Hypothalamus (tissue), 51 donors: ENCODE measurements around the gene NECAB3.
A peak's percentile ranks its signal among the peaks of the same experiment; 100 is the strongest.

Experiments used
- DNase-seq, 51 donors: peaks; one replicate each; lab custom pipeline; 2025; lab: John Stamatoyannopoulos, UW

The NECAB3 gene, protein sequence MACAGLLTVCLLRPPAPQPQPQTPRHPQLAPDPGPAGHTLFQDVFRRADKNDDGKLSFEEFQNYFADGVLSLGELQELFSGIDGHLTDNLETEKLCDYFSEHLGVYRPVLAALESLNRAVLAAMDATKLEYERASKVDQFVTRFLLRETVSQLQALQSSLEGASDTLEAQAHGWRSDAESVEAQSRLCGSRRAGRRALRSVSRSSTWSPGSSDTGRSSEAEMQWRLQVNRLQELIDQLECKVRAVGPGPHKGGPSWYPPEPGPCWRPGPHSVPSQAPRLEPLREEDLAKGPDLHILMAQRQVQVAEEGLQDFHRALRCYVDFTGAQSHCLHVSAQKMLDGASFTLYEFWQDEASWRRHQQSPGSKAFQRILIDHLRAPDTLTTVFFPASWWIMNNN

DNA sequence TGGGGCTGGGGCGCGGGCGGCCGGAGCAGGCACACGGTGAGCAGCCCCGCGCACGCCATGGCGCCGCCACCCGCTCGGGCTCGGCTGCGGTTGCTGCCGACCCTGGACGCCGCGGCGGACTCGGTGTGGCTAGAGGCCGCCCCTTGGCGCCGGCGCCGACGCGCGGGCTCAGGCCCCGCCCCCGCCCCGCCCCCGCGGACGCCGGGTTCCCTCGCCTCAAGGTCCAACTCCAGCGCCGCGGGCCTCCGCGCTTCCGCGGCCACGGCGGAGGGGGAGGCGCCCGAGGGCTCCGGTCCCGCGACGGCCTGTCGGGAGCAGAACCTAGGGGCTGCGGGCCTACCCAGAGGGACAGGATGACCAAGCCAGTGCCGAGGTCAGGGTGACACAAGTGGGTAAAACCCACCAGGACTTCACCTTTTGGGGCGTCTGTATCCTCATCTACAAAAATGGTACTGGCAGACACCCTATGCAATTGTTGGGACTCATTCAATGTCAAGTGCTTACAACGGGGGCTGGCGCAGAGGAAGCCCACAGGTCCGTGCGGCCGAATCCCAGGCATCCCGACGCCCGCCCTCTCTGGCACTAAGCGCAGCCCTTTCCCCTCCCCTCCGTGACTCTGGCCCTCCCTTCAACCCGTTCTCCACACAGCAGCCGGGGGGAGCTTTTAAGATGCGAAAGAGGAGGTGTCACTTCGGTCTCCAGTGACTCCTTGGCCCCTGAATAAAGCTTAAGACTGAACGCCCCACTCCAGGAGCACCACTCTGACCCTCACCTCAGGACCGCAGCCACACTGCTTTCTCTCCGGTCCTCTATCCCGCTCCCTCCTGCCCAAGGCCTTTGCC lies at the start of gene NECAB3:
Gene NECAB3, minus strand, starts transcription at position 135 of the 842 bp plus-strand sequence. Its CDS starts 76 bp downstream, at position 59.
- peak in 50 of 51 donors; percentile 13 to 90 (median 70) for DNase-seq

GRCh38 chr20:33721391-33722140 lies 47.3 kb upstream of the NECAB3 start:
- no peak for DNase-seq

GRCh38 chr20:33719989-33720709 lies 45.9 kb upstream of the NECAB3 start, which contains the start of gene PXMP4:
PXMP4 (minus strand) TSS chr20:33720310; CDS start chr20:33720207, 103 bp downstream.
- DNase-seq: peak; percentile 49 to 99 (median 90)

DNA sequence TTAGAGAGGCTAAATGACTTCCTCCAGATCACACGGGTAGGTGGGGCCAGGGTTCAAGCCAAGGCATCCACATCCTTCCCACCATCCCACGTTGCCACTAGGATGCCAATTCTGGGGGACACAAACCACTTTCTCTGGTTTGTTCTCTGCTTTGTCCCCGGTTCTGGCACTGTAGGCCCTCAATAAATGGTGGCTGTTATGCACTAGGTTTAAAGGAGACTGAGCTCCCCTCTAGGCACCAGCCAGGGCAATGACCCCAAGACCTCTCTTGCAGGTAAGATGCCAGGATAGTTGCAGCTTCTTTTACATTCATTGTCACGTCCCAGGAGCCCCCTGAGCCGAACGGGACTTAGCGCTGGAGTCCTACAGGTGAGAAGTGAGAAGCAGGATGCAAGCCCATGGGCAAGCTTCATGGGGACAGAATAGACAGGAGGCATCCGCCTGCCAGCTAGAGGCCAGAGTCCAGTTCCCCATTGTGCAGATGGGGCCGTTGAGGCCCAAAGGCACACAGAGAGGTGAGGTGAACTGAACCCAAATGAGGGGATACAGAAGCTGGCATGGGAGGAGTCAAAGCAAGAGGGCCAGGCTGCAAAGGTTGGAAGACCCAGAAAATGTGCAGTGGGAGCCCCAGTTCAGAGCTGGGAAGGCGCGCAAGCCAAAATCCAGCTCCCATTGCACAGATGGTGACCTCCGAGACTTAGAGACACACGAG lies 45.2 kb upstream of the NECAB3 start:
- DNase-seq: no peak

DNA sequence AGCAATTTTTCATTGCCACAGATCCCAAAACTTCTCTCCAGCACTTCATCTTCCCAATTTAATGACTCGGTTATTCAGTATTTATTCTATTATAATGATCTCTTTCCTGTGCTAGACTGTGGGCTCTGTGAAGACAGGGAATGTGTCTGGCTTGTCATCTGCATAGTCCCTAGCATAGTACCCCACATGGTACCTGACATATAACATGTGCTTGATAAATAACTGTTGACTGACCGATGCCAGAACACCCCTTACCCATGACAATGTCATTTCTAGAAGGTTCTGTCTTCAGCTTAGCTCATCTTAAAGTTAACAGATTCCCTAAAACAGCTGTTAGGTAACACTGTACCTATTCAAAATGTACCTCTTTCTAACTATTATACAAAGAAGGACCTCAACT lies 42.3 kb upstream of the NECAB3 start:
- DNase-seq: no peak

DNA sequence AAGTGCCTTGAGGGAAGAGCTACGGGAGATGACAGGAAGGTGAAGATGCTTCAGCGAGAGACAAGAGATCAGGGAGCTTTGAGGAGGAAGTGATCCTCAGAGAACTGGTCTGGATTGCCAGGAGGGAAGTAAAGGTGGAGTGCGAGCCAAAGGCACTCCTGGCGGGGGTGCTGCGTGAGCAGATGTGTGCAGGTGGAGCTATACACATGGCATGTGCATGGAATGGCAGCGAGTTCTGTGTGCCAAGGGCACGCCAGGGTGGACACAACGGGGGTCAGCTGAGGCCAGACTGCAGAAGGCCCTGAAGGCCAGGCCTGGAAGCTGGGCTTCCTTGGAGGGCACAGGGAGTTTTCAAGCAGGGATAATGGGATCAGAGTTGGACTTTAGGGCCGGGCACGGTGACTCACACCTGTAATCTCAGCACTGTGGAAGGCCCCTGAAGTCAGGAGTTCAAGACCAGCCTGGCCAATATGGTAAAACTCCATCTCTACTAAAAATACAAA lies 39.7 kb upstream of the NECAB3 start:
- no peak for DNase-seq

DNA sequence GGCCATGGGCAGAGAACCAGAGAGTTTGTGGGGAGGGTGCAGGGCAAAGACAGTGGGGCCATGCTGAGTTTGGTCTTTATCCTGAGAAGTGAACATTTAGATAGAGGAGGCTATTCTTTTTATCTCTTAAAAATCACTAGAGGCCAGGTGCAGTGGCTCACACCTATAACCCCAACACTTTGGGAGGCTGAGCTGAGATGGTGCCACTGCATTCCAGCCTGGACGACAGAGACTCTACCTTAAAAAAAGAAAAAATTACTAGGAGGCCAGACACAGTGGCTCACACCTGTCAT lies 37.2 kb upstream of the NECAB3 start:
- DNase-seq: no peak

GRCh38 chr20:33710681-33711445 lies 36.6 kb upstream of the NECAB3 start:
- DNase-seq: no peak

- DNase-seq: no peak
These were observed 35.8 kb upstream of the NECAB3 start for GRCh38 chr20:33709905-33710541.

- no peak for DNase-seq
These were observed 35.2 kb upstream of the NECAB3 start for GRCh38 chr20:33709398-33709797.

DNA sequence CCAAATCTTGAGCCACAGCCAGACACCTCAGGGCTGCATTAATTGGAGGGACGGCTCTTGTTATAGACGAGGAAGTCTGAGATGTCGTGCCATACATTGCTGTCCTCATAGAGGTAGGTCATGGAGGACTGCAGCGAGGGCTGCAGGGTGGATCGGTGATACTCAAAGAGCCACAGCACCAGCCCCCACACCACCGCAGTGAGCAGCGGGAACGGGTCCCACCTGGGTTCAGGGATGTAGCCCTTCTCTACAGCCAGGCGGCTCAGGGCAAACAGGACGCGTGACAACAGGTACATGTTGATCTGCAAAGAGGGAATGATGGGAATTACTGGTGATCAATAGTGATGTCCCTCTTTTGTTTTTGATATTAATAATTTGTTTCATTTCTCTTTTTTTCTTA lies 33.4 kb upstream of the NECAB3 start:
- DNase-seq: no peak

DNA sequence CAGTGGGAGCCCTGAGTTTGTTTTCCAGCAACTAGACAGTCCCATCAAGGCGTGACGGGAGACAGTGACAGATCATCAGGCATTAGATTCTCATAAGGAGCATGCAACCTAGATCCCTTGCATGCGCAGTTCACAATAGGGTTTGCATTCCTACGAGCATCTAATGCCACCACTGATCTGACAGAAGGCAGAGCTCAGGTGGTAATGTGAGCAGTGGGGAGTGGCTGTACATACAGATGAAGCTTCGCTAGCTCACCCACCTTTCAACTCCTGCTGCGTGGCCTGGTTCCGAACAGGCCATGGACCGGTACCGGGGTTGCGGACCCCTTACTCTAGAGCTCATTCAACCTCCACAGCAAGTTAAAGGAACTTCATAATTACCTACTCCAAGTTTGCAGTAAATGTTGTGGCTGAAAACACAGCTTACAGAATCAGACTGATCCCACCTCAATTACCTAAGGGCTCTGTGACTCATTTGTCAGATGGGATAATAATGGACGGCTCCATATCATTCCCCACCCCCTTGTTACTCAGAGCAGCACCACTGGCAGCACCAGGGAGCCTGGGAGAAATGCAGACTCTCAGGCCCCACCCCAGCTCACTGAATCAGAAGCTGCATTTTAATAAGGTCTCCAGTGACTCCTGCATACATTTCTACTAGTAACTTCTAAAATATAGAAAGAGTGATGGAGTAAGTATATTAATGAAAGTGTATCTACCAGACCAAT lies 30.1 kb upstream of the NECAB3 start:
- DNase-seq: no peak

- DNase-seq: no peak
These were observed 29.4 kb upstream of the NECAB3 start for GRCh38 chr20:33703498-33704137.

DNA sequence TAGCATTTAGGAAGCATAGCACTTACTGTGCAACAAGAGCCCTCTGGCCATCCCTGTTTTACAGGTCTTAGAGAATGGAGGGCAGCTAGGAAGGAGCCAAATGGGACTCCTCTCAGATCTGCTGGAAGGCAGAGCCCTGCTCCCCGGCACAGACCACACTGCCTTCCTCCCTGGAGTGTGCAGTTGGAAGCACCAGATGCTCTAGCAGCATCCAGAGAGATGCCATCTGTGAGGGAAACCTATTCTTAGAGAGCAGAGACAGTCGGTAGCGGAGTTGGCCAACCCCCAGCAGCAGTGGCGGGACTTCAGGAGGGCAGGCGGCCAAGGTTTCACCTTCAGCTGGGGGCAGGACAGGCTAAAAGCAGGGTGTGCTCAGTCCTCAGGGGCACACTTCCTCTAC lies 28.6 kb upstream of the NECAB3 start:
- peak in 5 of 51 donors; percentile 9 to 31 (median 19) for DNase-seq

DNA sequence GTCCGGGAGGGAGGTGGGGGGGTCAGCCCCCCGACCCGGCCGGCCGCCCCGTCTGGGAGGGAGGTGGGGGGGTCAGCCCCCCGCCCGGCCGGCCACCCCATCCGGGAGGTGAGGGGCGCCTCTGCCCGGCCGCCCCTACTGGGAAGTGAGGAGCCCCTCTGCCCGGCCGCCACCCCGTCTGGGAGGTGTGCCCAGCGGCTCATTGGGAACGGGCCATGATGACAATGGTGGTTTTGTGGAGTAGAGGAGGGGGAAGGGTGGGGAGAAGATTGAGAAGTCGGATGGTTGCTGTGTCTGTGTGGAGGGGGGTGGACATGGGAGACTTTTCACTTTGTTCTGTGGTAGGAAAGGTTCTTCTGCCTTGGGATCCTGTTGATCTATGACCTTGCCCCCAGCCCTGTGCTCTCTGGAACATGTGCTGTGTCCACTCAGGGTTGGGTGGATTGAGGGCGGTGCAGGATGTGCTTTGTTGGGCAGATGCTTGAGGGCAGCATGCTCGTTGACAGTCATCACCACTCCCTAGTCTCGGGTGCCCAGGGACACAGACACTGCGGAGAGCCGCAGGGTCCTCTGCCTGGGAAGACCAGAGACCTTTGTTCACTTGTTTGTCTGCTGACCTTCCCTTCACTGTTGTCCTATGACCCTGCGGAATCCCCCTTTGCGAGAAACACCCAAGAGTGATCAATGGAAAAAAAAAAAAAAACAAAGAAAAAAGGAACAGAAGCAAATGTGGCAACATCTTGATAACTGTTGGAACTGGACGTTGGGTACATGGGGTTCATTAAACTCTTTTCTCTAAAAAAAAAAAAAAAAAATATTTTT lies 27.6 kb upstream of the NECAB3 start:
- DNase-seq: no peak
